22Rv1 (cell line): ENCODE measurements around the gene TTC7B.

ENCODE experiments used
- H3K27ac ChIP-seq: fragments of 450-650 bp; 2 replicates; pipeline ENCODE4 v1.5.1; 2017
- CTCF ChIP-seq: fragments of 450-650 bp; IDR thresholded peaks from 2 replicates; pipeline ENCODE4 v1.5.1; 2017; ENCODE audit warnings: mild to moderate bottlenecking
- ZFX ChIP-seq: fragments of 450-650 bp; IDR thresholded peaks from 2 replicates; pipeline ENCODE4 v1.6.1; 2017; ENCODE audit warnings: antibody characterized with exemption, borderline replicate concordance

The TTC7B gene

DNA sequence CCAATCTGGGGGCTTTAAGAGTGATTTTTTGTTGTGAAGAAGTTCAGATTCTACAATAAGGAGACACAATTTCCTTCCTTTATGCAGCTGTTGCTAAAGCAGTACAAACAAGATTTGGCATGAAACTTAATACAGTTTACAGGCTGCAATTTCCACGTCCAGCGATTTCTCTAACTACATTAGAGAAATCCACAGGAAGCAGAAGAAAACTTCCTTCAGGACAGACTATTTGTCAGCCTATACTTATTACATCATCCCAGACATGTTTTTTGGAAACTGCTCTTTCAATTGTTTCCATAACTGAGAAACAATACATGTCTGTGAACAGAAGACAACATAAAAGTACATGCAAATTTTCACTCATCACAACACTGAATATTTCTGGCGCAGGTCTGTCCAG, 204.3 kb downstream of the TTC7B start:
- TF ChIP-seq ZFX: no peak
- no peak for TF ChIP-seq CTCF
- no peak overlapping the region for H3K27ac ChIP-seq

DNA sequence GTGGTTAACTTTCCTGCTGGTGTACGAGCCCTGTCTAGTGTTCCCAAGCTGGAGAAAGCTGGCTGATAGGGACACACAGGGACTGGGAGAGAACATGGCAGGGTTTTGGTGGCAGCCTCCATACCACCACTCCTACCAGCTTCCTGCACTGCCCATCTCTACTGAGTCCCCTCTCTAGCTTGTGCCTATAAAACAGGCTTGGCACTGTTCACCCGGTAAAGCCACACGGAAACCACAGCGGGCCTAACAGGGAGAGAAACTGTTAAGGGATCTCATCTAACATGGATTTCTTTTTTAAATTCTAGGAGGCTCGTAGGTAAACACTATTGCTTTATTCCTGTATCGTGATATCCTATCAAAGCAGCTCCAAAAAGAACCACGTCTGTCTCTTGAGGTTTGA, 204.7 kb downstream of the TTC7B start:
- TF ChIP-seq ZFX (no peak), CTCF (no peak)
- H3K27ac ChIP-seq: no peak overlapping the region

DNA sequence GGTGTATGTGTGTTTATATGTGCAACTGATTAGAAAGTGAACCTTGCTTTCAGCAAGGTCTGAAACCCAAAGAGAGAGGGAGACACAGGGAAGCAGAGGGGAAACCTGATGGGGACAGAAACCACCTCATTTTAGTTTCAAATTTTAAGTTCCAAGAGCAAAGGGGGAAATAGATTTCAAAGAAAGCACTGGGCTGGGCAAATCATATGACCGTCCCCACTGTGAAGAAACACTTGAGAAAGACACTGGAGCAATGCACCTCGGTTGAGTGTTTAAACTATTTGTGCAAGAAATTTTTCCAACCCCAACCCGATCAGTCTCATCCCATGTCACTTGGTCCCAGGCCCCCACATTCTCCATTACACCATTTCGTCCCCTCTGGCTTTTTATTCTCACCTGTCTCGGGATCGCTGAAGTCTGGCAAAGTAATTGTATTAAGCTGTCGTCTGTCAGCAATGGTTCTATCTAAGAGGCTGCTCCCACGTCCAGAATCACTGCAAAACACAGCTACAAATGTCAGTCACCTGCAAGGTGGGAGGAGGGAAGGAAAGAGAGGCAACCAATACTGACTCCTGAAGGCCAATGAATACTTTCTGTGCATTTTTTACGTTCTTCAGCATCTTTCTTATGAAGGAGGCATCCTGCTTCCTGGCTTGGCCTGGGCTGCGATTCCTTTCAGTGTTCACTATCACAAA, 205.7 kb downstream of the TTC7B start:
- no peak for TF ChIP-seq CTCF
- no peak for TF ChIP-seq ZFX
- H3K27ac ChIP-seq: no peak overlapping the region

DNA sequence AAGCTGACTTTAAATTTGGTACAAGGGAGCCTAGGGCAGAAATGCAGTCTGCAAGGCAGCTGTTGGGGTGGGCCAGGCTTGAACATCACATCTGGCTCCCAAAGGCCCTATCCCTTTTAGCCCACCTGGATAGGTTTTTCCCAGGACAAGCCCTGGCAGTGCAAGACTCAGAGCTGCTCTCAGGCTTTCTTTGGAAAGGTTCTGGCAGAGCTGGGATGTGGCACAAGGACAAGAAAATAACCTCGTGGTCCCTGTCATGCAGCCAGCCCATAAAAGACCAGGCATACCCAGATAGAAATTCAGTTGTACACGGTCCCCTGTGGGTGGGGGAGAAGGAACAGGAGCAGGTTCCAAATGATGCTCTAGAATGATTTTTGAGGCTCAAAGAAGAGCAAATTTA, 206.9 kb downstream of the TTC7B start:
- H3K27ac ChIP-seq: no peak overlapping the region
- TF ChIP-seq ZFX: no peak
- TF ChIP-seq CTCF: no peak

GRCh38 chr14:90608929-90609341, 207.3 kb downstream of the TTC7B start:
- TF ChIP-seq CTCF: no peak

GRCh38 chr14:90608281-90608680, 207.9 kb downstream of the TTC7B start:
- TF ChIP-seq CTCF (no peak), ZFX (no peak)
- H3K27ac ChIP-seq: no peak overlapping the region

More at GRCh38 chr14:90608929-90609341, 207.3 kb downstream of the TTC7B start:
- H3K27ac ChIP-seq: no peak overlapping the region

- no peak for TF ChIP-seq CTCF
- TF ChIP-seq ZFX: no peak
- H3K27ac ChIP-seq: no peak overlapping the region
Measured at GRCh38 chr14:90607141-90607540, 209.1 kb downstream of the TTC7B start.
